Measurements from ENCODE around the gene UBL4A.

UBL4A gene

DNA sequence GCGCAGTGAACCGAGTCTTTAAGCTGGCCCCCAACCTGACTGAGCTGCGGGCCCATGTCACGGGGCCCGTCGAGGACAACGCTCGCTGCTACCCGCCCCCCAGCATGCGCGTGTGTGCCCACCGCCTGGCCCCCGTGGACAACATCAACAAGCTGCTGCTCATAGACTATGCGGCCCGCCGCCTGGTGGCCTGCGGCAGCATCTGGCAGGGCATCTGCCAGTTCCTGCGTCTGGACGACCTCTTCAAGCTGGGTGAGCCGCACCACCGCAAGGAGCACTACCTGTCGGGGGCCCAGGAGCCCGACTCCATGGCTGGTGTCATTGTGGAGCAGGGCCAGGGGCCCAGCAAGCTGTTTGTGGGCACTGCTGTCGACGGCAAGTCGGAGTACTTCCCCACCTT is 26.1 kb downstream of the UBL4A start:
- TF ChIP-seq CREB5 (CRISPR knock-in tag; IDR thresholded peaks at IDR 0.05; ENCODE audit: low read depth) (no peak), ZNF565 (CRISPR knock-in tag; conservative IDR thresholded peaks at IDR 0.05; ENCODE audit: low read depth) (no peak), ZFP3 (CRISPR knock-in tag; IDR thresholded peaks at IDR 0.05) (no peak), TOX (CRISPR knock-in tag; IDR thresholded peaks at IDR 0.05; ENCODE audit: borderline replicate concordance) (no peak), SNAI2 (CRISPR knock-in tag; IDR thresholded peaks at IDR 0.05) (no peak), ZC3H10 (CRISPR knock-in tag; IDR thresholded peaks at IDR 0.05) (no peak), TCF4 (CRISPR knock-in tag; IDR thresholded peaks at IDR 0.05; ENCODE audit: borderline replicate concordance) (no peak), ZNF8 (CRISPR knock-in tag; IDR thresholded peaks at IDR 0.05) (no peak), ARNTL (CRISPR knock-in tag; IDR thresholded peaks at IDR 0.05; ENCODE audit: borderline replicate concordance, low read depth) (no peak), BACH2 (CRISPR knock-in tag; IDR thresholded peaks at IDR 0.05; ENCODE audit: borderline replicate concordance) (no peak), CSDC2 (CRISPR knock-in tag; IDR thresholded peaks at IDR 0.05) (no peak), TSHZ2 (CRISPR knock-in tag; IDR thresholded peaks at IDR 0.05) (no peak), ESRRG (CRISPR knock-in tag; IDR thresholded peaks at IDR 0.05) (no peak), ZFP30 (CRISPR knock-in tag; IDR thresholded peaks at IDR 0.05) (no peak), ZNF70 (CRISPR knock-in tag; IDR thresholded peaks at IDR 0.05) (no peak), CSRNP3 (CRISPR knock-in tag; IDR thresholded peaks at IDR 0.05) (no peak)
- TF ChIP-seq, protein P1, sequence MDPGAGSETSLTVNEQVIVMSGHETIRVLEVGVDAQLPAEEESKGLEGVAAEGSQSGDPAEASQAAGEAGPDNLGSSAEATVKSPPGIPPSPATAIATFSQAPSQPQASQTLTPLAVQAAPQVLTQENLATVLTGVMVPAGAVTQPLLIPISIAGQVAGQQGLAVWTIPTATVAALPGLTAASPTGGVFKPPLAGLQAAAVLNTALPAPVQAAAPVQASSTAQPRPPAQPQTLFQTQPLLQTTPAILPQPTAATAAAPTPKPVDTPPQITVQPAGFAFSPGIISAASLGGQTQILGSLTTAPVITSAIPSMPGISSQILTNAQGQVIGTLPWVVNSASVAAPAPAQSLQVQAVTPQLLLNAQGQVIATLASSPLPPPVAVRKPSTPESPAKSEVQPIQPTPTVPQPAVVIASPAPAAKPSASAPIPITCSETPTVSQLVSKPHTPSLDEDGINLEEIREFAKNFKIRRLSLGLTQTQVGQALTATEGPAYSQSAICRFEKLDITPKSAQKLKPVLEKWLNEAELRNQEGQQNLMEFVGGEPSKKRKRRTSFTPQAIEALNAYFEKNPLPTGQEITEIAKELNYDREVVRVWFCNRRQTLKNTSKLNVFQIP (CRISPR knock-in tag; IDR thresholded peaks at IDR 0.05; ENCODE audit: borderline replicate concordance, low read depth), result no peak
- no peak for ATAC-seq

GRCh38 chrX:154459832-154460231 is 26.6 kb downstream of the UBL4A start:
- no peak for TF ChIP-seq TSHZ2 (CRISPR knock-in tag; IDR thresholded peaks at IDR 0.05)
- no peak for TF ChIP-seq ZFP3 (CRISPR knock-in tag; IDR thresholded peaks at IDR 0.05)
- no peak for TF ChIP-seq SNAI2 (CRISPR knock-in tag; IDR thresholded peaks at IDR 0.05)
- no peak for TF ChIP-seq ZNF70 (CRISPR knock-in tag; IDR thresholded peaks at IDR 0.05)
- TF ChIP-seq ZFP30 (CRISPR knock-in tag; IDR thresholded peaks at IDR 0.05), result no peak
- no peak for TF ChIP-seq RARB (CRISPR knock-in tag; IDR thresholded peaks at IDR 0.05)
- no peak for TF ChIP-seq CSRNP3 (CRISPR knock-in tag; IDR thresholded peaks at IDR 0.05)
- no peak for TF ChIP-seq ZNF565 (CRISPR knock-in tag; conservative IDR thresholded peaks at IDR 0.05; ENCODE audit: low read depth)
- TF ChIP-seq CREB5 (CRISPR knock-in tag; IDR thresholded peaks at IDR 0.05; ENCODE audit: low read depth), result no peak
- TF ChIP-seq ISL1 (CRISPR knock-in tag; IDR thresholded peaks at IDR 0.05), result no peak
- TF ChIP-seq GLIS3 (CRISPR knock-in tag; IDR thresholded peaks at IDR 0.05), result no peak
- TF ChIP-seq, protein P1 (CRISPR knock-in tag; IDR thresholded peaks at IDR 0.05; ENCODE audit: borderline replicate concordance, low read depth), result no peak
- no peak for TF ChIP-seq TOX (CRISPR knock-in tag; IDR thresholded peaks at IDR 0.05; ENCODE audit: borderline replicate concordance)
- TF ChIP-seq PATZ1 (CRISPR knock-in tag; IDR thresholded peaks at IDR 0.05; ENCODE audit: borderline replicate concordance), result no peak
- no peak for TF ChIP-seq CSDC2 (CRISPR knock-in tag; IDR thresholded peaks at IDR 0.05)
- TF ChIP-seq ARNTL (CRISPR knock-in tag; IDR thresholded peaks at IDR 0.05; ENCODE audit: borderline replicate concordance, low read depth), result no peak
- no peak for TF ChIP-seq TCF4 (CRISPR knock-in tag; IDR thresholded peaks at IDR 0.05; ENCODE audit: borderline replicate concordance)
- TF ChIP-seq BACH2 (CRISPR knock-in tag; IDR thresholded peaks at IDR 0.05; ENCODE audit: borderline replicate concordance), result no peak
- peak; percentile 11 for ATAC-seq

All from SK-N-SH treated with all-trans-retinoic acid at 6 μM for 48 hours (cell line).